Retina (tissue), 1 donor: ENCODE measurements around the gene NPBWR2.

Experiments used
- DNase-seq: peaks from one replicate; pipeline ENCODE4 v3.0.0-alpha.2; 2016

NPBWR2 gene

GRCh38 chr20:64083804-64084684, 23.3 kb downstream of the NPBWR2 start, which contains the start of gene LKAAEAR1:
Gene LKAAEAR1 (minus strand): TSS chr20:64084398. CDS start chr20:64084219, 179 bp downstream.
- DNase-seq: peak; percentile 64

DNA sequence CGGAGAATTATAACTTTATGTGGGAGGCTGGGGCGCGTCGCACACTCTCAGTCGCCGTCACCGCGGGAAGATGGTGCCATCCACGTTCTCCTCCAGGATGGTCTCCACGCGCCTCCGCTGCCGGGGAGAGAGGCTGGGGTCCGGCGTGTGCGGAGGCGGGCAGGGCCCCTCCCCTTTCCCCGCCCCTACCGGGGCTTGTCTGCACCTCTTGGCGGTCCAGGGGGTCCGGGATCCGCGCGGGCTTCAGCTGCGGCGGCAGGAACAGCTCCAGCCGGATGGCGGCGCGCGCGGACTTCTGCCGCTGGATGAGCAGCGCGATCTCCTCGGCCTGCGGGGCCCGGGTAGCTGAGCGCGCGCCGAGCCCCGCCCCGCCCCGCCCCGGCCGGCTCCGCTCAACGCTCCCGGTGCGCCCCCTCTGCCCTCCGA, 24.0 kb downstream of the NPBWR2 start:
- DNase-seq: peak; percentile 83

DNA sequence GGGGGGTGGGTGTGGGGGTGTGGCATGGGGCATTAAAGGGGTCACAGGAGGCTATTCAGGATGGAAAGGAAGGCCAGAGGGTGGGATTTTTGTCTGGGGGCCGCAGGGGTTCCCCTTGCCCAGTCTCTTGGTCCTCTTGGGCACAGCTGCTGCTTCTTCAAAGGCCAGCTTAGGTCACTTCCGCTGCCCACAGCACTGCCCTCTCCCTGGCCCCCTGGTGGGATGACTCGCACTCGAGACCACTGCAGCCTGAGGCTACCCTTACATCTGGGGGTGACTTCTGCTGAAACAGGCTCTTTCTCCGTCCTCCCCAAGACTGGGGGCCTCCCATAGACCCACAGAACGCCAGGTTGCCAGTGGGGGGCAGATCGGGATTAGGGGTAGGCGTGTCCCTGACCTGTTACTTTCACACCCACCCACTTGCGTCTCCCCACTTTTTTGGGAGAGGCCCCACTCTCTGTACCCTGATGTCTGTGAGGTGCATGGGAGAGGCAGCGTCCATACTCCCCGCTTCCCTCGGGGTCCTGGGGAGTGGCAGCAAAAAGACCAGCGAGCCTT, 24.5 kb downstream of the NPBWR2 start:
- no peak for DNase-seq

DNA sequence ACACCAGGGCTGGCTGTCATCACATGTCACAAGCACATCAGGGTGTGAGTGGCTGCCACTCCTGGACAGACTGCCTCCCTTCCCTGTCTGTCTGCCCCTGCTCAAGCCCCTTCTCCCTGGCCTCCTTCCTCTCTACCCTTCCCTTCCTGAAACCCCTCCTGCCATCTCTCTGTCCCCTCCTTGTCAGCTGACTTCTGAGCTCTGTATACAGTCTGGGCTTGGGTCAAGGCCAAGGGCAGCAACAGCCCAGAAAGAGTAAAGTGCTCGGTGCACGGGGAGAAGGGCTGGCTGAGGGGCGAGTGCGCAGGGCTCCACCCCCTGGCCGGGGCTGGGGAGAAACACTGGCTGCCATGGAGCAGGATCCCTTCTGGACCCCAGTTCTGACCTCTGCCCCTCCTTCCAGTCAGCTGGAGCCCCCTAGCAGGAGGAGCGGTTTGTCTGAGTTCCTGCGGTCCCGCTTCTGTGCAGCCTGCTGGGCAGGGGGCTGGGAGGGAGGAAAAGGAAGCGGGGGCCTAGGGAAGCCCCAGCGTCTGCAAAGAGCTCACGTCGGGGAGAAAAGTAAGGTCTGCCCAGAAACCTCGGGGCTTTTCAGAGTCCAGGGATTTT, 25.1 kb downstream of the NPBWR2 start:
- DNase-seq: no peak

DNA sequence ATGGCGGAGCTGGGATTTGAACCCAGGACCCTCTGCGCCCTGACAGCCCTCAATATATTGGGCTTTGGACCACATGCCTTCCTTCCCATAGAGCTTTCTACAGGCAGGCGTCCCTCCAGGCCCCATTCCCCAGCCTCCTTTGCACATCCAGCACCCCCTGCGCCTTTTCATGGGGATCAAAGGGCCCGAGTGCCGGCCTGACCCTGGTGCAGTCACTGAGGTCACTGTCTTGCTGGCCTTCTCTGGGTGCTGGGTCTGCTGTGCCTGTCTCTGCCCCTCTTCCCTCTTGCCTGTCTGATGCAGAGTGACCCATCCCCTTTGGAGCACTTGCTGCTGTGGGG, 25.8 kb downstream of the NPBWR2 start:
- DNase-seq: no peak

GRCh38 chr20:64080813-64081623, 26.3 kb downstream of the NPBWR2 start:
- DNase-seq: no peak

- peak; percentile 59 for DNase-seq
Observed at GRCh38 chr20:64080013-64080812, 27.2 kb downstream of the NPBWR2 start, which contains the start of gene OPRL1. Gene OPRL1 (plus strand): TSS chr20:64080082. CDS start chr20:64092721, 12,639 bp downstream.

DNA sequence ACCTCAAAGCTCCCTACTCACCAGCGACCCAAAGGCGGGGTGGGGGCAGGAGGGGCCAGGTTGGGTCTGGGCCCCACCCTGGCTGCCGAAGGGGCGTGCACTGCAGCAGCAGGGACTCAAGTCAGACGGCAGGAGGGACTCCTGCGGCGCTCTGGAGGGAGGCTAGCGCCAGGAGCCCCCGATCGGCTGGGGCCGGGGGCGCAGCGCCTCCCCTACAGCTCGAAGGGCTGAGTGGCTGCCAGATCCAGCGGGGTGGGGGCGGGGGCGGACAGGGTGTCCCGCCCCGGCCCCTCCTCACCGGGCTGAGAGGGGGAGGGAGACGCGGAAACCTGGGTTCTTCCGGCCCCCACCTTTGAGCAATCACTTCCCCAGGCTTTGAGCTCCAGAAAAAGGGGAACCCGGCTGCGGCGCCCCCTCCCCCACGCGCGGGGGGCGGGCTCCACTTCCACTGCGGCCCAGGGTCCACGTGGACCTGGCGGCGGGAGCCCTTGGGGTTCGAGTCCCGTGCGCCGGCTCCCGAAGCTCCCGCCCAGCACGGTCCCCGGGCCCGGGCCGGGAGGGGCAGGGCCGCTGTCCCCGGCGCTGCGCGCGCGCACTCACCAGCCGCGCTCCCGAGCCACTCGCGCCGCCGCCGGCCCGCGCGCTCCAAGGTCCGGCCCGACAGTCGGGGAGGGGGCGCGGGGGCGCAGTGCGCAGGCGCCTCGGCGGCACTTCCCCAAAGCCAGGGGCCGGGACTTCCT, 27.9 kb downstream of the NPBWR2 start, which contains the start of gene RGS19:
TSS of gene RGS19 (minus strand) at position 246 of the 740 bp plus-strand sequence. CDS start 2,632 bp downstream, outside the sequence.
- peak; percentile 48 for DNase-seq

- no peak for DNase-seq
Observed at GRCh38 chr20:64078934-64079272, 28.5 kb downstream of the NPBWR2 start.

GRCh38 chr20:64077876-64078551, 29.4 kb downstream of the NPBWR2 start:
- no peak for DNase-seq

DNA sequence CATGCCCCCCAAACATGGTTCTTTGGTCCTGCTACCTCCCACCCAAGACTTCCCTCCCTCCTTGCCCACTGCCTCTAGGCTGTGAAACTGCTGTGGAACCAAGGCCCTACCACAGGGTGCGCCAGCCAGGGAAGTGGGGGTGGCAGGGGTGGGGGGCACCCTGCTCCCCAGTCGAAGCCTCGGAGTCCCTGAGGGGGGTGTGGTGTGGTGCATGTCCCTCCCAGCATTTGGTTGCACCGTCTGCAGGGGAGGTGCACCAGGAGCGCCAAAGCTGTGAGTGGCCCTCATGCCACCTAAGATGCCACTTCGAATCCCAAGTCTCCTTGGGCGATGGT, 29.9 kb downstream of the NPBWR2 start:
- no peak for DNase-seq

DNA sequence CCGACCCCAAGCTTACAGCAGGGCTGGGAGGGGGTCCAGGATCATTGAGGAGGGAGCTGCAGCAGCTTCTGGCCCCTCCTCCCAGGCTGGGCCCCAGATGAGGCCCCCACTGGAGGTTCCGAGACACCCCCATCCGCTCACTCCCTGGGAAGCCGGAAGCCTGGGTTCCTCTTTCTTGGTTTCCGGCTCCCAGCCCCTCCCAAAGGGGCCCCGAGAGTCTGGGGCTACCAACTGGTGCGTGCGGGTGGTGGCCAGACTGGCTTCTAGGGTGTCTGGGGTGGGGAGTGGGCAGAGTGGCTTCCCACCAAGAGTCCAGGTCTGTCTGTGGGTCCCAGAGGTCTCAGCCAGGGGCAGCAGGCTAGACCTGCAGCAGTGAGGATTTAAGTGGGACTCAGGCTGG, 30.3 kb downstream of the NPBWR2 start:
- no peak for DNase-seq

DNA sequence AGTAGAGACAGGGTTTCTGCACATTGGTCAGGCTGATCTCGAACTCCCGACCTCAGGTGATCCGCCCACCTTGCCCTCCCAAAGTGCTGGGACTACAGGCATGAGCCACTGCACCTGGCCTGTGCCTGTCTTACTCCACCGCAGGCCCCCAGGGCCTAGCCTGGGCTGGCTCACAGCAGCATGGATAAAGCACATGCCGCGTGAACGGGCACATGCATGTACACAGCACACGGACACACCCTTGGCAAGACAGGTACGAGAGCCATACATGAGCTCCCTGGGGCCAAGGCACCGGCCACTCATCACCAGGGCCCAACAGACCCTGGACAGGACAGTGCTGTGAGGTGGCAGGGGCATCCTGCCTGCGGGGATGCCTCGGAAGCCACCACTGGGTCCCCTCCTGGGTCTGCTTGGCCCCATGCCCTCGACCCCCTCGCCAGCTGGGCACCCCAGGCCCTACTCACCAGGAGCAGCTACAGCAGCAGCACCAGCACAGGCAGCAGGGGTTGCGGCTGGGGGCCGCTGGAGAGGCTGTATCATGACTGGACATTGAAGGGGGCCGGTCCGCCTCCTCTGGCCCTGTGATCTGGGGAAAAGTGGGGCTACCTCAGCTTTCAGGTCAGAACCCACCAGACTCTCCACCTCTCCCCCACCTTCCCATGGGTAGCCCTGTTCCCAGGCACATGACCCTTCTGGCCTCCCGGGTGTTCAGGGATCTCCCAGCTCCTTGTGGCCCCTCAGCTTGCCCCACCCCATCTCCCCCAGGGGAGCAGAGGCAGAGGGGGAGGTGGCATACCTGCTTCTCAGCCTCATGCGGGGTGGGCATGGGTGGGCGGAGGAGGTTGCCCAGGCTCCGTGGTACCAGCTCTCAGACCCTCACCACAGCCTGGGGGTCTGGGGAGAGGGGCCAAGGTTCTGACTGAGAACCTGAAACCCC, 31.0 kb downstream of the NPBWR2 start:
- no peak for DNase-seq

GRCh38 chr20:64075556-64075955, 31.8 kb downstream of the NPBWR2 start:
- DNase-seq: no peak

GRCh38 chr20:64074963-64075362, 32.4 kb downstream of the NPBWR2 start:
- no peak for DNase-seq

DNA sequence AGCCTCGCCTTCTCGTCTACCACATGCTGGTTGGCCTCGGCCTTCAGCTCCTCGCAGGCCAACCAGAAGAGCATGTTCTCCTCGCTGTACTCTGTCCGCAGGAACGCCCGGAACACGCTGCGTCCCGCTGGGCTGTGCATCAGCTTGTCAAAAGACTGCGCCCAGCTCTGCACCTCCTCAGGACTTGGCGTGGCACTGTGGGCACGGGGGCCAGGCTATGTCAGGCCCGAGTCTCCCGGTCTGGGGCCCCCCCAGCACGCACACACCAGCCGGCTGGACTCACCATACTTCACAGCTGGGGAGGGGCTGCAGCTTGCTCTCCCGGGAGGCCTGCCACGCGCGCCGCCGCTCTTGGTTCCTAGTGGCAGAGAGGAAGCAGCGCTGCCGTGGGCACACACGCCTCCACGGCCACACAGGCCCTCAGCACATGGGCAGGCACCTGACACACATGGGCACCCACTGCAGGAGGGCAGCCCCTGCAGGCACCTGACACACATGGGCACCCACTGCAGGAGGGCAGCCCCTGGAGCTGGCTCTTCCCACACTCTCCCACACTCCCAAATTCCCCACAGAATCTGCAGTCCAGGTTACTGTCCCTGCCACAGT, 33.1 kb downstream of the NPBWR2 start:
- no peak for DNase-seq

DNA sequence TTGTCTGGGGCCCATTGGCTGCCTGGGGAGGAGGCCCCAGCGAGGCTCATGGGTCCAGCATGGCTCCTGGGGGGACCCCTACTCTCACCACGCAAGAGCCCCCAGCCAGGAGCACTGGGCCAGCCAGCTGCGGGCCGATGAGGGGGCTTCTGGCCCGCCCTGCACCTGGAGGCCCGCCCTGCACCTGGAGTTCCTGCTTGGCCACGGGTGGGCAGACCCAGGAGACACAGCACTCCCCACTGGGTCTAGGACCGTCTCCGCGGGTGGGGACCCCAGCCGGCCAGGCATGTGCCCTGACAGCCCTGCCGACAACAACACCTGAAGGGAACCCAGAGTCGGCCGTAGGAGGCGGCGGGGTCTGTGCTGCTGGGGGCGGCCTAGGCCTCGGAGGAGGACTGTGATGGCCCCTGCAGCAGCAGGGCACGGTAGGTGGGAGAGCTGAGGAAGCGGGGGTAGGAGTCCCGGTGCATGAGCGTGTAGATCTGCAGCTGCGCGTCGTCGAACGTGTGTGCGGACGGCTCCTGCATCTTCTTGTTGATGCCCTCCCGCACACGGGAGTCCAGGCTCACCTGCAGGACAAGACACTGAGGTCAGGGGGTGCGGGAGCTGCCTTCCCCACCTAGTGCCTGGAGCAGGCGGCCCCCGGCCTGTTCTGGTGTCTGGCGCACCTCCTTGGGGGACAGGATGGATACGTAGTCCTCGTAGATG, 33.7 kb downstream of the NPBWR2 start:
- no peak for DNase-seq

DNA sequence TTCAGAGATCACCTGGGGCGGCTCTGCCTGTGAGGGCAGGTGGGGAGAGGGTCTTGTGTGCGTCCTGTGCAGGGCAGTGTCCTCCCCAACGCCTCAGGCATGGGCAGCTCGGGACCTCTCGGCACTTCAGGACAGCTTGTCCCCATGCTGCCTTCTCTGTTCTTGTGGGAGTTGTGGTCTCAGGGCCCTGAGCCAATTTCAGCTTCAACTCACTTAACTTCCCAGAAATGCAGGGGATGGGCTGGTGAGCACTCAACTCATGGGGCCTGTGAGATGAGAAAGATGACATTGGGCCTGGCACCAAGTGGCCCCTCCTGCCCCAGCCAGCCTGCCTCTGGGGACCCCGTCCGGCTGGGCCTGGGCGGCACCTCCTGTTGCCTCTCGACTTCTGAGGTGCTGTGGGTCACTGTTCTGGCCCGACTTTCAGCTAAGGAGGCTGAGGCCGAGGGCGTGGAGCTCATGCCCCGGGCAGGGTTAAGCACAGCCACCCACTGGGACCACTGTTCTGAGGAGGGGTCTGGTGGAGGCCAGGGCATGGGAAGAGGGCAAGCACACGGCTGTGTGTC, 34.8 kb downstream of the NPBWR2 start:
- DNase-seq: no peak
